HUES48 (cell line): ENCODE measurements around the gene SDK1.

Experiments used
- H3K27ac ChIP-seq: one replicate; pipeline ENCODE4 v1.7.0; 2013; ENCODE audit warnings: low read depth, low read length, inconsistent platforms
- H3K27me3 ChIP-seq: 2 replicates; pipeline ENCODE4 v1.6.1; 2013; ENCODE audit warnings: mild to moderate bottlenecking, low read length; ENCODE audit not compliant: control insufficient read depth, insufficient read depth
- H3K36me3 ChIP-seq: 2 replicates; pipeline ENCODE4 v1.6.1; 2013; ENCODE audit warnings: low read length; ENCODE audit not compliant: control insufficient read depth, insufficient read depth
- H3K4me1 ChIP-seq: 2 replicates; pipeline ENCODE4 v1.6.1; 2013; ENCODE audit warnings: mild to moderate bottlenecking, low read length; ENCODE audit not compliant: control insufficient read depth, insufficient read depth
- H3K4me3 ChIP-seq: 2 replicates; pipeline ENCODE4 v1.5.1; 2013; ENCODE audit warnings: mild to moderate bottlenecking, low read depth, low read length
- H3K9ac ChIP-seq: 2 replicates; pipeline ENCODE4 v1.6.1; 2013; ENCODE audit warnings: mild to moderate bottlenecking, low read depth, low read length, moderate library complexity
- H3K9me3 ChIP-seq: 2 replicates; pipeline ENCODE4 v1.6.1; 2013; ENCODE audit warnings: low read length; ENCODE audit not compliant: control insufficient read depth, insufficient read depth

The SDK1 gene

GRCh38 chr7:4156190-4156589 lies 855.1 kb downstream of the SDK1 start:
- H3K9me3 ChIP-seq, result no peaks in the 10 kb centered on the region

GRCh38 chr7:4157651-4158050 lies 856.6 kb downstream of the SDK1 start:
- Histone ChIP-seq H3K27ac (no peak overlapping the region), H3K4me1 (no peaks in the 10 kb centered on the region), H3K36me3 (no peaks in the 10 kb centered on the region), H3K9me3 (no peaks in the 10 kb centered on the region), H3K27me3 (no peaks in the 10 kb centered on the region), H3K4me3 (no peak overlapping the region), H3K9ac (no peak overlapping the region)

More at GRCh38 chr7:4156190-4156589, 855.1 kb downstream of the SDK1 start:
- Histone ChIP-seq H3K4me3 (no peak overlapping the region), H3K36me3 (no peaks in the 10 kb centered on the region), H3K9ac (no peak overlapping the region), H3K27me3 (no peaks in the 10 kb centered on the region), H3K4me1 (no peaks in the 10 kb centered on the region), H3K27ac (no peak overlapping the region)

GRCh38 chr7:4158441-4159153 lies 857.5 kb downstream of the SDK1 start:
- H3K4me1 ChIP-seq, result no peaks in the 10 kb centered on the region
- H3K27me3 ChIP-seq, result no peaks in the 10 kb centered on the region
- no peaks in the 10 kb centered on the region for H3K36me3 ChIP-seq
- H3K27ac ChIP-seq, result no peak overlapping the region
- H3K9me3 ChIP-seq, result no peaks in the 10 kb centered on the region
- H3K9ac ChIP-seq, result no peak overlapping the region
- no peak overlapping the region for H3K4me3 ChIP-seq

GRCh38 chr7:4159154-4159501 lies 858.1 kb downstream of the SDK1 start:
- Histone ChIP-seq H3K27ac (no peak overlapping the region), H3K27me3 (no peaks in the 10 kb centered on the region), H3K4me3 (no peak overlapping the region), H3K9ac (no peak overlapping the region), H3K4me1 (no peaks in the 10 kb centered on the region), H3K36me3 (no peaks in the 10 kb centered on the region), H3K9me3 (no peaks in the 10 kb centered on the region)

GRCh38 chr7:4159761-4160554 lies 858.9 kb downstream of the SDK1 start:
- Histone ChIP-seq H3K4me1 (no peaks in the 10 kb centered on the region), H3K4me3 (no peak overlapping the region), H3K27ac (no peak overlapping the region), H3K36me3 (no peaks in the 10 kb centered on the region), H3K27me3 (no peaks in the 10 kb centered on the region), H3K9me3 (no peaks in the 10 kb centered on the region), H3K9ac (no peak overlapping the region)

- H3K27ac ChIP-seq, result no peak overlapping the region
- no peaks in the 10 kb centered on the region for H3K36me3 ChIP-seq
- no peak overlapping the region for H3K4me3 ChIP-seq
- no peaks in the 10 kb centered on the region for H3K9me3 ChIP-seq
- peaks cover 3% of the 10 kb centered on the region; the same call in 1 of the 2 replicates for H3K4me1 ChIP-seq
- H3K9ac ChIP-seq, result no peak overlapping the region
- H3K27me3 ChIP-seq, result no peaks in the 10 kb centered on the region
Measured at GRCh38 chr7:4162884-4163564, 862.0 kb downstream of the SDK1 start.

GRCh38 chr7:4163565-4164203 lies 862.6 kb downstream of the SDK1 start:
- H3K27me3 ChIP-seq, result no peaks in the 10 kb centered on the region
- no peak overlapping the region for H3K9ac ChIP-seq
- no peaks in the 10 kb centered on the region for H3K9me3 ChIP-seq
- H3K27ac ChIP-seq, result no peak overlapping the region
- H3K4me3 ChIP-seq, result no peak overlapping the region
- H3K4me1 ChIP-seq, result peaks cover 3% of the 10 kb centered on the region; the same call in 1 of the 2 replicates
- H3K36me3 ChIP-seq, result no peaks in the 10 kb centered on the region

- Histone ChIP-seq H3K36me3 (no peaks in the 10 kb centered on the region), H3K27ac (no peak overlapping the region), H3K27me3 (no peaks in the 10 kb centered on the region), H3K9me3 (no peaks in the 10 kb centered on the region), H3K4me3 (no peak overlapping the region), H3K4me1 (peaks cover 3% of the 10 kb centered on the region; the same call in 1 of the 2 replicates), H3K9ac (no peak overlapping the region)
Measured at GRCh38 chr7:4164556-4164955, 863.5 kb downstream of the SDK1 start.

GRCh38 chr7:4166340-4166739 lies 865.3 kb downstream of the SDK1 start:
- no peaks in the 10 kb centered on the region for H3K27me3 ChIP-seq
- no peak overlapping the region for H3K9ac ChIP-seq
- H3K4me1 ChIP-seq, result peaks cover 3% of the 10 kb centered on the region; the same call in 1 of the 2 replicates
- no peak overlapping the region for H3K4me3 ChIP-seq
- no peak overlapping the region for H3K27ac ChIP-seq
- no peaks in the 10 kb centered on the region for H3K9me3 ChIP-seq
- H3K36me3 ChIP-seq, result no peaks in the 10 kb centered on the region

- H3K27me3 ChIP-seq, result no peaks in the 10 kb centered on the region
- H3K27ac ChIP-seq, result no peak overlapping the region
- H3K4me1 ChIP-seq, result peaks cover 3% of the 10 kb centered on the region; the same call in 1 of the 2 replicates
- H3K36me3 ChIP-seq, result no peaks in the 10 kb centered on the region
- H3K9ac ChIP-seq, result no peak overlapping the region
- no peaks in the 10 kb centered on the region for H3K9me3 ChIP-seq
- H3K4me3 ChIP-seq, result no peak overlapping the region
Measured at GRCh38 chr7:4166807-4167206, 865.8 kb downstream of the SDK1 start.
